NB4 (cell line): Measurements from ENCODE around the gene GAL3ST2.
"Not testable (repeated sequence)": the region's sequence is repeated elsewhere in the genome, so short reads cannot be mapped to it uniquely, and the experiment has no call there.

ENCODE experiments used
- POLR2A ChIP-seq: IDR thresholded peaks from 2 replicates; pipeline ENCODE4 v1.6.1; 2011; ENCODE audit warnings: mild to moderate bottlenecking; ENCODE audit not compliant: insufficient read length; ENCODE audit errors: extremely low read depth
- TF ChIP-seq, protein P1 (sequence below): IDR thresholded peaks from one replicate; pipeline ENCODE4 v1.5.1; 2012; ENCODE audit warnings: low read depth, low read length
- TF ChIP-seq, protein P2 (sequence below): IDR thresholded peaks from 2 replicates; pipeline ENCODE4 v1.6.1; 2011; ENCODE audit warnings: low read depth, low read length

DNA sequence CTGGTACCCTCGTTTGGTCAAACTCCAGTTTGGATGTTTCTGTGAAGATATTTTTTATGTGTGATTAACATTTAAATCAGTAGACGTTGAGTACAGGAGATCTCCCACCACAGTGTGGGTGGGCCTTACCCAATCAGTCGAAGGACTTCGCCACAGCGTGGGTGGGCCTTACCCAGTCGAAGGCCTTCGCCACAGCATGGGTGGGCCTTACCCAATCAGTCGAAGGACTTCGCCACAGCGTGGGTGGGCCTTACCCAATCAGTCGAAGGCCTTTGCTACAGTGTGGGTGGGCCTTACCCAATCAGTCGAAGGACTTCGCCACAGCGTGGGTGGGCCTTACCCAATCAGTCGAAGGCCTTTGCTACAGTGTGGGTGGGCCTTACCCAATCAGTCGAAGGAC is 16.7 kb upstream of the GAL3ST2 start:
- TF ChIP-seq POLR2A: not testable (repeated sequence)
- TF ChIP-seq, protein P1, sequence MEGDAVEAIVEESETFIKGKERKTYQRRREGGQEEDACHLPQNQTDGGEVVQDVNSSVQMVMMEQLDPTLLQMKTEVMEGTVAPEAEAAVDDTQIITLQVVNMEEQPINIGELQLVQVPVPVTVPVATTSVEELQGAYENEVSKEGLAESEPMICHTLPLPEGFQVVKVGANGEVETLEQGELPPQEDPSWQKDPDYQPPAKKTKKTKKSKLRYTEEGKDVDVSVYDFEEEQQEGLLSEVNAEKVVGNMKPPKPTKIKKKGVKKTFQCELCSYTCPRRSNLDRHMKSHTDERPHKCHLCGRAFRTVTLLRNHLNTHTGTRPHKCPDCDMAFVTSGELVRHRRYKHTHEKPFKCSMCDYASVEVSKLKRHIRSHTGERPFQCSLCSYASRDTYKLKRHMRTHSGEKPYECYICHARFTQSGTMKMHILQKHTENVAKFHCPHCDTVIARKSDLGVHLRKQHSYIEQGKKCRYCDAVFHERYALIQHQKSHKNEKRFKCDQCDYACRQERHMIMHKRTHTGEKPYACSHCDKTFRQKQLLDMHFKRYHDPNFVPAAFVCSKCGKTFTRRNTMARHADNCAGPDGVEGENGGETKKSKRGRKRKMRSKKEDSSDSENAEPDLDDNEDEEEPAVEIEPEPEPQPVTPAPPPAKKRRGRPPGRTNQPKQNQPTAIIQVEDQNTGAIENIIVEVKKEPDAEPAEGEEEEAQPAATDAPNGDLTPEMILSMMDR: not testable (repeated sequence)
- TF ChIP-seq, protein P2, sequence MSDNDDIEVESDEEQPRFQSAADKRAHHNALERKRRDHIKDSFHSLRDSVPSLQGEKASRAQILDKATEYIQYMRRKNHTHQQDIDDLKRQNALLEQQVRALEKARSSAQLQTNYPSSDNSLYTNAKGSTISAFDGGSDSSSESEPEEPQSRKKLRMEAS: not testable (repeated sequence)
